ENCODE data around the gene SOAT2. TPM values are rescaled to one million over a fixed set of nuclear protein-coding genes. Genes with fewer than 3 reads are reported as not detected.

The SOAT2 gene
- total RNA-seq, 5 donors from 2014 or later (not counting 1 experiment from before 2014, with no cell fraction given), result 0.82 to 1.6 (median 0.89) TPM

- POLR2A ChIA-PET, result no interaction called here
- Mint-ChIP-seq H3K27ac (no peak overlapping the region), H3K4me1 (no peaks in the 10 kb centered on the region)
These were observed 69.9 kb downstream of the SOAT2 start for GRCh38 chr12:53173085-53173715.

More at GRCh38 chr12:53173085-53173715, 69.9 kb downstream of the SOAT2 start:
- DNase-seq (no peak), ATAC-seq (replicated peaks in 1 of 4) (no peak)
- Histone ChIP-seq H3K36me3 (ENCODE audit: control insufficient read depth in 2 of 2, extremely low read depth in 1 of 2, insufficient read depth in 1 of 2, low read length in 1 of 2) (peaks cover 6% of the 10 kb centered on the region in 2 donors), H3K4me1 (ENCODE audit: control insufficient read depth in 1 of 2, extremely low read depth in 1 of 2, insufficient read depth in 2 of 2, low read length in 2 of 2) (no peaks in the 10 kb centered on the region), H3K9me3 (no peaks in the 10 kb centered on the region), H3K4me3 (ENCODE audit: control insufficient read depth in 1 of 2, extremely low read depth in 1 of 2, low read length in 1 of 2) (no peak overlapping the region), H3K27ac (ENCODE audit: low read length) (no peak overlapping the region), H3K27me3 (replicated peaks in 1 of 2; ENCODE audit: control insufficient read depth in 2 of 2, extremely low read depth in 1 of 2, insufficient read depth in 2 of 2, low read length in 1 of 2) (no peaks in the 10 kb centered on the region)
- no peaks in the 10 kb centered on the region for H3K27me3 Mint-ChIP-seq
- WGBS (ENCODE audit: insufficient coverage), result 100% methylated on average over 4 of the region's 10 CpGs
- no peaks in the 10 kb centered on the region for H3K9me3 Mint-ChIP-seq
- H3K36me3 Mint-ChIP-seq, result peaks cover 20% of the 10 kb centered on the region
- H3K4me3 Mint-ChIP-seq, result no peak overlapping the region
- CTCF ChIA-PET, result no interaction called here

Other genes starting within 250 kb of the SOAT2 start
- gene KRT8, start 198.4 kb upstream of the SOAT2 start, total RNA-seq, result 10 to 100 TPM in 2 of 5 donors, 1 to 10 TPM in 1, under 1 TPM in 2; 0.42 to 13.3 (median 8.0) TPM
- gene KRT18, start 154.4 kb upstream of the SOAT2 start, total RNA-seq, result 10 to 100 TPM in 3 of 5 donors, 1 to 10 TPM in 2; 3.0 to 14.9 (median 11.8) TPM
- 100 to 1,000 TPM; 710 to 755 (median 729) TPM for gene EIF4B, start 97.0 kb upstream of the SOAT2 start, total RNA-seq
- 1 to 10 TPM; 2.5 to 5.1 (median 3.0) TPM for gene TNS2, start 53.4 kb upstream of the SOAT2 start, total RNA-seq
- gene SPRYD3, start 24.1 kb upstream of the SOAT2 start, total RNA-seq, result 10 to 100 TPM; 29.3 to 65.0 (median 58.2) TPM
- gene IGFBP6, start 5.8 kb upstream of the SOAT2 start, total RNA-seq, result 1 to 10 TPM in 1 of 5 donors, under 1 TPM in 2, not detected in 2; 0.67 to 1.4 (median 0.79) TPM
- gene ZNF740, start 77.2 kb downstream of the SOAT2 start, total RNA-seq, result 10 to 100 TPM; 36.4 to 94.2 (median 83.9) TPM
- gene CSAD, start 77.4 kb downstream of the SOAT2 start, total RNA-seq, result 10 to 100 TPM; 48.6 to 69.6 (median 62.3) TPM
- 100 to 1,000 TPM; 247 to 590 (median 469) TPM for gene ITGB7, start 103.8 kb downstream of the SOAT2 start, total RNA-seq
- gene RARG, start 128.7 kb downstream of the SOAT2 start, total RNA-seq, result 10 to 100 TPM; 20.3 to 91.3 (median 74.2) TPM
- 1 to 10 TPM; 1.2 to 2.5 (median 1.6) TPM for gene ESPL1, start 164.8 kb downstream of the SOAT2 start, total RNA-seq
- 100 to 1,000 TPM; 591 to 643 (median 612) TPM for gene PFDN5, start 192.1 kb downstream of the SOAT2 start, total RNA-seq
- gene MYG1, start 196.2 kb downstream of the SOAT2 start, total RNA-seq, result 10 to 100 TPM; 34.0 to 68.4 (median 63.9) TPM
- gene AAAS, start 218.1 kb downstream of the SOAT2 start, total RNA-seq, result 10 to 100 TPM; 39.3 to 74.6 (median 66.2) TPM
- under 1 TPM in 1 of 5 donors, not detected in 4; 0.12 TPM for gene SP7, start 232.9 kb downstream of the SOAT2 start, total RNA-seq